22Rv1 (cell line): ENCODE results near the gene TTC28.

Source experiments
- CTCF ChIP-seq: fragments of 450-650 bp; IDR thresholded peaks from 2 replicates; pipeline ENCODE4 v1.5.1; 2017; ENCODE audit warnings: mild to moderate bottlenecking
- ZFX ChIP-seq: fragments of 450-650 bp; IDR thresholded peaks from 2 replicates; pipeline ENCODE4 v1.6.1; 2017; ENCODE audit warnings: antibody characterized with exemption, borderline replicate concordance

GRCh38 chr22:28268171-28268570, 411.5 kb downstream of the TTC28 start:
- TF ChIP-seq CTCF (no peak), ZFX (no peak)
